ENCODE data around the gene IQCM.

DNA sequence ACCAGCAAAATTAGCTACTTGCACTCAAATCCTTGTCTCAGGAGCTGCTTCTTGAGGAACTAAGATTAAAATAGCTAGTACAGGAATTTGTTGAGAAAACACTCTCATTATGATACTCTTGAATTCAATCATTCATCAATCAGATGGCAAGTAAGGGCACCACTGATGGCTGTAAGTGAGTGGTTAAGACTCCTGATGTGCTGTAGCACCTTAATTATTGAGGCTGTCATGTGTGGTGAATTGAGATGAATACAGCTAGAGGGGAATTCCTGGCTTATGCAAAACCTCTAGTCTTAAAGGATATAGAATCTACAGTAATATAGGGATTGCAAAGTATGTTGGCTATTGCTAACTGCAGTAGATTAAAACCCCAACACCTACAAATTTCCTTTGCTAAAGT, 509.1 kb downstream of the IQCM start:
- TF ChIP-seq GATA3 (IDR thresholded peaks at IDR 0.05; ENCODE audit: low read depth, low read length) (no peak), GATA2 (IDR thresholded peaks at IDR 0.05; ENCODE audit: low read depth, low read length) (no peak)
